GM10248 (cell line): ENCODE measurements around the gene MOB3B.

Experiments used
- CTCF ChIA-PET: fragments of 300-600 bp; sonication (Branson Sonifier 250); formaldehyde crosslinking; extraction: SDS; loops from one replicate; lab custom pipeline; 2021; ENCODE audit warnings: antibody characterized with exemption; lab: Yijun Ruan, JAX
- POLR2A ChIA-PET: fragments of 350-650 bp; sonication (Branson Sonifier 250); formaldehyde crosslinking; extraction: SDS; loops from one replicate; lab custom pipeline; 2020; ENCODE audit warnings: antibody characterized with exemption; lab: Yijun Ruan, JAX
- DNase-seq: peaks from one replicate; pipeline ENCODE4 v3.0.0; 2012; ENCODE audit errors: extremely low spot score
- TF ChIP-seq, protein P1 (sequence below): IDR thresholded peaks from 2 replicates; pipeline ENCODE4 v1.5.1; 2012; ENCODE audit warnings: mild to moderate bottlenecking, low read depth; ENCODE audit errors: extremely low read depth, missing control alignments, control extremely low read depth

Gene MOB3B

DNA sequence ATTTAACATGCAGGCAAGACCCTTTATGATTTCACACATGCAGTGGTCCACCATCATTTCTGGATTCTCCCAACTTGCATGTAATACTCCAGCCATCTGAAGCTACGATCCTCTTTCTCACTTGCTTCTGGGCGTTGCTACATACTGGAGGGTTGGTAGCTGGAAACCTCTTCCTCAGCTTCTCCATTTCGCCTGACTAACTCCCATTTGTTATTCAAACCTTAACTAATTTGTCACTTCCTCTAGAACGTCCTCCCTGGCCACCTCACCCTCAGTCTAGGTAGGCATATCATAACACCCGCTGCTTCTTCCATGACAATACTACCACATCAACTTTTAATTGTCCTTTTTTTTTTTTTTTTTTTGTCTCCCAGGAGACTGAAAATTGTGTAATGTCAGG is 160.0 kb downstream of the MOB3B start:
- ChIA-PET POLR2A (no interaction called here), CTCF (no interaction called here)
- TF ChIP-seq, protein P1, sequence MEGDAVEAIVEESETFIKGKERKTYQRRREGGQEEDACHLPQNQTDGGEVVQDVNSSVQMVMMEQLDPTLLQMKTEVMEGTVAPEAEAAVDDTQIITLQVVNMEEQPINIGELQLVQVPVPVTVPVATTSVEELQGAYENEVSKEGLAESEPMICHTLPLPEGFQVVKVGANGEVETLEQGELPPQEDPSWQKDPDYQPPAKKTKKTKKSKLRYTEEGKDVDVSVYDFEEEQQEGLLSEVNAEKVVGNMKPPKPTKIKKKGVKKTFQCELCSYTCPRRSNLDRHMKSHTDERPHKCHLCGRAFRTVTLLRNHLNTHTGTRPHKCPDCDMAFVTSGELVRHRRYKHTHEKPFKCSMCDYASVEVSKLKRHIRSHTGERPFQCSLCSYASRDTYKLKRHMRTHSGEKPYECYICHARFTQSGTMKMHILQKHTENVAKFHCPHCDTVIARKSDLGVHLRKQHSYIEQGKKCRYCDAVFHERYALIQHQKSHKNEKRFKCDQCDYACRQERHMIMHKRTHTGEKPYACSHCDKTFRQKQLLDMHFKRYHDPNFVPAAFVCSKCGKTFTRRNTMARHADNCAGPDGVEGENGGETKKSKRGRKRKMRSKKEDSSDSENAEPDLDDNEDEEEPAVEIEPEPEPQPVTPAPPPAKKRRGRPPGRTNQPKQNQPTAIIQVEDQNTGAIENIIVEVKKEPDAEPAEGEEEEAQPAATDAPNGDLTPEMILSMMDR: no peak
- no peak for DNase-seq

DNA sequence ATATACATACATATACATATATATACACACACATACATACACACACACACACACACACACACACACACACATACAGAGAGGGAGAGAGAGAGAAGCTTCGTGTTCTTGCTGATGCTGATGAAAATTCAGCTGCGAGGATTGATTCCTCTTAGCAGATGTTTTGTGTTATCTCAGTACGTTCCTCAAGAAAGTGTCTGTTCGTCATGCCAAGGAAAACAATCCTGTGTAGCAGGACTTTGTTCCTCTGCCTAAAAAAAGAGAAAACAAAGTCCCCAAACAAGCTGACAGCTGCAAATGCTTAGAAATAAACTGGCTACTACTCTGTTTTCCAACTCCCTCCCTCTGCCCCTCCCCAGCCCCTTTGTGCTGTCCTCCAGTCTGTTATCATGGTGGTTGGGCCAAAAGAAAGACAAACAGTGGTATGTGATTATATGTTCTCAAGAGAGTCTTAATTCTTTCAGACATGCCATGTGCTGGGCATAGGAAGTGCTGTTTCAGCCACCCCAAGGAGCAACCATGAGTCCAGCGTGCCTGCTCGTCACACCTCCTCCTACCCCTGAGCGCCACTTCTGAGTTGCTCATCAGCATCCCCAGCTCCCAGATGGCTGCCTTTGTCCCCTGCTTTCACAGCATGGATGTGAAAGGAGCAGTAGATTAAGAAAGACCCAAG is 161.2 kb downstream of the MOB3B start:
- DNase-seq: no peak
- ChIA-PET CTCF (interaction anchor here (0.6 to 2.6 kb wide), 6 partner anchors 9 to 178 kb away, joined by 3 to 12 read pairs (median 4); no protein-coding TSS in a partner anchor), POLR2A (no interaction called here)
- TF ChIP-seq, protein P1: no peak

DNA sequence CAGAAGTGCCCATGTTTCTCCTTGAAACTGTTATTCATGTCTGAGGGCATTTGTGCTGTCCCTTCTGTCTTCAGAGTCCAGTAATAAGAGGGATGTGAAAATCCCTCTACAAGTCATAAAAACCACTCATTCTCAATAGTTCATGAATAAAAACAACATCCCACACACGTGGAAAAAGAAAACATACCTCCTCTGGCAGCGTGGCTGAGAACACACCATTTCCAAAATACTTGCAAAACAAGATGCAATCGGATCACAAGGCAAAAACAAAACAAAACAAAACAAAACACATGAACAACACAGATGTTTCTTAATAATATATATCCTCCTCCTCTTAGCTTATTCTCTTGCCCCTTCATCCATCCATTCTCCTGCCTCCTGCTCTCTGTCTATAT is 161.7 kb downstream of the MOB3B start:
- ChIA-PET POLR2A (no interaction called here), CTCF (interaction anchor here (1.0 to 2.6 kb wide), 7 partner anchors 9 to 179 kb away, joined by 3 to 12 read pairs (median 3); no protein-coding TSS in a partner anchor)
- TF ChIP-seq, protein P1: no peak
- no peak for DNase-seq

DNA sequence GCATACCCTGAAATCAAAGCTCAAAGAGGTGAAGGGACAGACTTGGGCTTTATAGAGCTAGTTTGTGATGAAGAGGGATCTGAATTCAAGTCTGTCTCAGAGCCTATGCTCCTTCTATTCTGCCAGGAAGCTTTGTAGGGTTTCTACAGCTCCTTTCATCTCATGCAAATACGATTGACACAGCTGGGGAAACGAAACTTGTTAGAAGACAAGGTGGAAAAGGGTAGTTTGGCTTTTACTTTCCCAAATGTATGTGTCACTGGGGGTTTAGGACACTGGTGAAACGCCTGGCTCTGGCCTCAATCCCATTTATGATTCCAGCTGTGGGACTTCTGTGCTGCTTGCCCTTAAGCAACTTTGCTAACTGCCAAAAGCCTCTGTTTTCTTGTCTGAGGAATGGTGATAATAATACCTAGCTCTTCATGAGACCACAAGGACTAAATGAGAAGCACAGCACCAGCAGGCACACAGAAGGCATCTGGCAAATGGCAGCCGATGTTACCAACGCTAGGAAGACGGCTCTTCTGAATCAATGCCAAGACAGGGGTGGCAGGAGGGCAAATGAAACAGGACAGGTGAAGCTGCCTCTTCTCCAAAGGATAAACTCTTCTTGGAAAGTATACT is 162.3 kb downstream of the MOB3B start:
- TF ChIP-seq, protein P1: no peak
- CTCF ChIA-PET: interaction anchor here (0.8 to 2.6 kb wide), 9 partner anchors 9 to 179 kb away, joined by 3 to 12 read pairs (median 3); no protein-coding TSS in a partner anchor
- POLR2A ChIA-PET: interaction anchor here (0.5 to 0.8 kb wide), 2 partner anchors 14 to 39 kb away, joined by 3 to 4 read pairs; no protein-coding TSS in a partner anchor
- DNase-seq: peak; percentile 48

DNA sequence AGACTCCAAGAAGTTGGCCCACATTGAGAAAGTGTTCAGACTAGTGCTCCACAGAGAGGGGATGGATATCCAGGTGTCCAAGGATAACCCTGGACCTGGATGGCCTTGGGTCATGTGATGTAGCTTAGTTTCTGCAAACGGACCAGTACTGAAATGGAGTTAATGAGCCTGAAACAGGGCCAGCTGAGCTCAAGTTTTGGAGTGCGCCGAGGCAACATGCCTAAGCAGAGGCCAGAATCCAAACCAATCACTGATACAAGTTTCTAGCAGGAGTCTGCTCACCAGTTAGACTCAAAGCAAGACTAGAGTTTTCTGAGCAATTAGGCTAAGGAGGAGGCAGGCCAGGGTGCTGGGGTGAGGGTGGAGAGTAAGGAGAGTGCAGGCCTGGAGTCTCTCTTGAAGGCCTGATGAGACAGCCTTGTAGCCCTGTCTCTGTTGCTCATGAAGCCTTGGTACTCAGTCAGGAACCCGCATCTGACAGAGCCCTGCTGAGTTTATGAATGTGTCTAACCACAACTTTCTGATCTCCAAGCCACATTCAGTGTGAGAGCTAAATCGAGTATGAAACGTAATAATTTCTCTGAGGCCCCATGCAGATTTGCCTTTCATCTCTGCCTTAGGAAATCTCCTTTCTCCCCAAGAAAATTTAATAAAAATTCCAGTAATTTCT is 163.8 kb downstream of the MOB3B start:
- CTCF ChIA-PET: interaction anchor here (1.3 to 1.8 kb wide), 5 partner anchors 11 to 164 kb away, joined by 3 to 6 read pairs (median 4); partner anchors contain the start of gene MOB3B
- DNase-seq: peak; percentile 56
- TF ChIP-seq, protein P1: no peak
- POLR2A ChIA-PET: no interaction called here
